GM21367 (cell line): ENCODE measurements around the gene SLC25A25.

Source experiments
- ATAC-seq: cut with Tn5 transposase; IDR thresholded peaks from one replicate; pipeline ENCODE4 v1.9.1; 2021; ENCODE audit not compliant: unreplicated experiment

SLC25A25 gene

DNA sequence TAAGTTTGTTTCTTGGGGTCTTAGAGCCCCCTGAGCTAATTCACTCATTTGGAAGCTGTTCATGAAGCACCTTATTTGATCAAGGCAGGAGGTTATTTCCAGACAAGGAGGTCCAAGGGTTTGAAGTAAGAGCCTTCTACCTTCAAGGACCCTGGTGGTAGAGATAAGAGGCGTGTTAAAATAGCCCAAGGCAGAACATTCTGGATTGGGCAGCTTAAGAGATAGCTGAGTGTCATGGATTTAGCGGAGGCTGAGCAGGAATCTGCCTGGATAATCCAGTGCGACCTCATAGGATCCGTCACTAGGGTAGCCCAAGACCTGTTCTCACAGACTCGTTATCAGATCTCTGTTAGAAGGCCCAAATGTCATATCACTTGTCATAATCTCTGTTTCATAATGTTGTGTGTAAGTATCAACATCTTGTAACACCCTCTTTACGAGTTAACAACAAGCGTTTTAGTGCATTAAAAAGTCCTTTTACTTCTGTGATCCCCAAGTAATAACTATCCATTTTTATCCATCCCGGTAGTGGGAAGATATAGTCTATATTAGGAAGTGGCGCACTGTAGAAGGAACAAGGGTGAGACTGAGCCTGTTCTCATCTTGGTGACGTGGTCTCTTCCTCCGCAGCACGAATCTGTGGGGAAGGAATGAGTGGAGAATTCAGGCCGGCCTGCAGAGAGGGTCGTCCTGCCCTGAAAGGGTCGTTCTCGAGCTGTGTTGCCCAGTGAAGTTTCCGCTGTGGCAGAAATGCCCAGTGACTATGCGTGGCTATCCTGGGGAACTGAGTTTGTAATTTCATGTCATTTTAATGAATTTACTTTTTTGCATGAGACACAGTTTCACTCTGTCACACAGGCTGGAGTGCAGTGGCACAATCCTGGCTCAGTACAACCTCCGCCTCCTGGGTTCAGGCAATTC lies 28.8 kb downstream of the SLC25A25 start:
- no peak for ATAC-seq

DNA sequence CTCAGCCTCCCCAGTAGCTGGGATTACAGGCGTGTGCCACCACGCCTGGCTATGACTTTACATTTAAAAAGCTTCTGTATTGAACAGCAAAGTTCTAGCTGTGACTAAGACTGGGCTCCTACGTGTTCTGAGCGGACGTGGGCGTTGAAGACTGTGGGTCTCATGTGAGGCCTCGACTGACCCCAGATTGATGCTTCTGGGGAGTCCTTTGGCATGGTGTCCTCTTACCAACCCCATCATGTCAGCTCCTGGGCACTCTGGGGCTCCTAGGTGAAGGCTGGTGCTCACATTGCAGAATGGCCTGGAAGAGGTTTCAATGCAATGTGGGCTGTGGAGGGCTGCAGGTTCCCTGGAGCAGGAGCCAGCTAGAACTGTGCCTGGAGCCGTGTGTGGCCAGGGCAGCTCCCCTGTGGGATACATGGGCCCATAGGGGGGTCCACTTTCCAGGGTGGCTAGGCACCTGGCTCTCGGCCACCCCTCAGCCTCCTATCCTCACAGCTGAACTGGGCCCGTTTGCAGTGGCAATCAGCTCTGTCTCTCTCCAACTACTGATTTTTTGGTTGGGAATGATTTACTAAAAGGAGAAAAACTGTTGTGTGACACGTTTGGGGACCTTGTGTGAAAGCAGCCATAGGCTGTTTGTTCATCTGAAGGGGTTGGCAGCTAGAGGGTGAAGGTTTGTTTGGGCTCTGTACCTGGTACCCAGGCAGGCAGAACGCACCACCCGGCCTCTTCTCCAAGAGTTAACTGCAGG lies 29.7 kb downstream of the SLC25A25 start:
- ATAC-seq: no peak

DNA sequence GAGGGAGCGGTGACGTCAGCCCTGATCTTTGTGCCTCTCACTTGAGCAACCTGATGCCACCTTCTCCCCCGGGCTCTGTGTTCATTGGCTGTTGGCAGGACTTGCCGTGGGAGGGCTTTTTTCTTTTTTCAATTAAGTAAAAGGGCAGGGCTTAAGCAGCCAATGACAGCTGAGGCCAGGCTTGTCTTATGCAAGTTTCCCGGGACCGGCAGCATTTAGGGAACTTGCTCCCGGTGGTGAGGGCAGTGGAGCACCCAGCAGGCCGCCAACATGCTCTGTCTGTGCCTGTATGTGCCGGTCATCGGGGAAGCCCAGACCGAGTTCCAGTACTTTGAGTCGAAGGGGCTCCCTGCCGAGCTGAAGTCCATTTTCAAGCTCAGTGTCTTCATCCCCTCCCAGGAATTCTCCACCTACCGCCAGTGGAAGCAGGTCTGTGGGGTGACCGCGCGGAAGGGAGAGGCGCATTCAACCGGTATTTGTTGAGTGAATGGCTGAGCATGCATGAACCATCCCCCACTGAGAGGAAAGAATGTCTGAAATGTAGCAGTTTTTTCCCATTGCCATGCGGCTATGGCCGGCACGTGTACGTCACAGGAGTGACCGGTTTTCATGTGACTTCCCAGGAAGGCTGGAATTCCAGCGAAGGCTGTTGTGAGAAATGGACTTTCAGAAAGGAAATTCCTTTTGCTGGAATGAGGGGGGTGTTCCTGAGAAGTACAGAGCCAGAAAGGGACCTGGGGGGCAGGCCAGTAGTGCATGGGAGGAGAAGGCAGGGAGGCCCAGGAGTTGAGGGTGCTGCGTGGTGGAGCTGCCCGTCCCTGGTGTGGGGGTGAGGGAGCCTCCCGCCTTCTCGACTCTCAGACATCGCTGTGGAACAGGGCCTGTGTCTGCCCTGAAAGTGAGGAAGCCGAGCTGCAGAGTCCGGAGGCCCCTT lies 30.5 kb downstream of the SLC25A25 start:
- no peak for ATAC-seq

DNA sequence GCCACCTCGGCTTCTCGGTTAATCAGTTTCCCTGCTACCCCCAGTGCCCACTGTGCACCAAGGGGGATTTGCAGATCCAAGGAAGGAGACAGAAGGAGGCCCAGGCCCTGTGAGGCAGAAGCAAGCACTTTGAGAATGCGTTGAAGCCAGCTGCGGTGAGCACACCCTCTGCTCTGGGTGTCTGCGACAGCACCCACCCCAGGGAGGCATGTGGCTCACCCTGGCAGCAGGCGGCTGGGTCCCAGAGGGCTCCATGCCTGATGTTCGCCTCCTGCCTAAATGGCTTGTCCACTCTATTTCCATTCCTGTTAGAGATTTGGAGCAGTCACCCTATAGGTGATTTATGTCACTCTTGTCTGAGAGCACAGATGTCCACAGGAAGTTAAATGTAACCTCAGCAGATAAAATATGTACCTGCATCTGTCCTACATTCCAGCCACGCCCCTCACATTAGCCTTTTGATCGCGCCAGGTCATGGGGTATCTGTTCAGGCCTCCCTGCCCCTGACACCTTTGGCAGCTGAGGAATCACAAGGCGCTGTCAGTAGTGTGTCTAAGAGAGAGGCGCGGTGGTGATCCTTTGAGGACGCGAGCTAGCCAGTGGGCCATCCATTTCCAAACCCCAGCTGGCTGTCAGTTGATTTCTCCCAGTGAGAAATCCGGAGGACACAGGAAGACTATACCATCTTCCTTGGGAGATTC lies 31.3 kb downstream of the SLC25A25 start:
- no peak for ATAC-seq

DNA sequence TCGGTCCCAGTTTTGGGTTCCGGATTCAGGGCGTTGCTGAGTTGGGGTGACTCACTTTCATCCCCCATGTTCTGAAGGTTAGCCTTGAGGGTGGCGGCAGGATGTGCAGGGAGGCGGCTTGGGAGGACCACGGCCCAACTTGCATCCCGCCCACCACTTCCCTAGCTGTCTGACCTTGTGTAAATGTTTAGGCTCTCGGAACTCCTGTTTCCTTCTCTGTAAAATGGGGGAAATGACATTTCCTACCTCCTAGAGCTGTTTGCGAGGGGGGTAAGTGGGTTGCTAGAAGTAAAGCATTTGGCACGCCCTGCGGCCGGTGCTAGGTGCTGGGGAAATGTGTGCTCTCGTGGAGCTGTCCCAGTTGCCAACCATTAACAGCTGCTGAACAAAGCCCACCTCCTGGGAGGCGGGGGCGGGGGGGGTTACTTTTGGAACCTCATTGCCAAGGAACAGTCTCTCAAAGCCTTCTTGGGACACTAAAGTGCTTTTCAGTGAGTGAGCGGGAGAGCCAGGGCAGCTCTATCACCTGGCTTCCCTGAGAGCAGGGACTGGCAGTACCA lies 32.0 kb downstream of the SLC25A25 start:
- no peak for ATAC-seq

DNA sequence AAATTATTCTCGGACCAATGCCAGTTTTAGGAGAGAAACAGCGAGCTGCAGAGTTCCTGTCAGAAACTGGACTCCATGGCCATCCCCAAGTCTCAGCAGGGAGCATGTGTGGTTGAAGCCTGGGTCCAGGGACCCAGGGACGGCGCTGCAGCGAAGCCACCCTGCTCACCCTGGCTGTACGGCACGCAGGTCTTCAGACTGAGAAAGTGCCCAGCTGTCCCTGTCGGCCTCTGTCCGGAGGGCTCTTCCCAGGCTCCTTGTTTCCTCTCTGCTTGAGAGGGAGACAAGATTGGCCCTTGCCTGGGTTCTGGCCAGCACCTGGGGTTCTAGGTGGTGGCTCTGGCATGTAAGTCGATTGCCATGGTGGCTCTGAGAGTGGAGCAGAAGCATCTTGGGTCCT lies 32.5 kb downstream of the SLC25A25 start:
- ATAC-seq: no peak

DNA sequence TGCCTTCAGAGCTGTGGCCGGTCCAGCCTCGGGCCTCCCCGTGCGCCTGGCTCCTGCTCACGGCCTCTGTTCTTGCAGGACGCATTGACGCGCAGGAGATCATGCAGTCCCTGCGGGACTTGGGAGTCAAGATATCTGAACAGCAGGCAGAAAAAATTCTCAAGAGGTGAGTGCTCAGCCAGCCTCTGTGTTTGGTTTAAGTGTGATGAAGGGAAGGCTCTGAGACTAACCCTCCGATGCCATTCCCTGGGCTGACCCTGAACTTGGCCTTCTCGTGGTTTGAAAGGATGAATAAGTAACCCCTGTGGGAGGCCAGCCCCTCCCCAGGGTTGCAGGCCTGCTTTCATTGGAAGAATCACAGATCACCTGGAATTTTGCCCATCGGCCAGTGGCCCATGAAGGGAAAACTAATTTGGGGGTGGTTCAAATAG lies 33.2 kb downstream of the SLC25A25 start:
- no peak for ATAC-seq

DNA sequence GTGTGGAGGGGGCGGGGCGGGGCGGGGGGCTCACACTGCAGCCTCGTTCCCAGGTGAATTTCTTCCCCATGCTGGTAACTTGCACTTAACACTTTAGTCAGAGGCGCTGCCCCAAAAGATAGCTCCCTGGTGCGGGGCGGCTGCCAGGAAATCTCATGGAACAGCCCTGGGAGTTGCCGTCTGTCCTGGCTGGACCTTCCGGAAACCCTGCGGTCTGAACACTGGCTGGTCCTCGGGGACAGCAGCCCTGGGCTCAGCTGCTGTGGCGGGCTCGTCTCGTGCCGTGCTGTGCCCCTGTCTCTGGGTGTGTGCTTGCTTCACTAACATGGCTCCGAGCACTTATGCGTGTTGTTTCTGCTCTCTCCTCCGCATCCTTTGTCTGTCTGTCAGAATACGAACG lies 33.7 kb downstream of the SLC25A25 start:
- ATAC-seq: no peak

DNA sequence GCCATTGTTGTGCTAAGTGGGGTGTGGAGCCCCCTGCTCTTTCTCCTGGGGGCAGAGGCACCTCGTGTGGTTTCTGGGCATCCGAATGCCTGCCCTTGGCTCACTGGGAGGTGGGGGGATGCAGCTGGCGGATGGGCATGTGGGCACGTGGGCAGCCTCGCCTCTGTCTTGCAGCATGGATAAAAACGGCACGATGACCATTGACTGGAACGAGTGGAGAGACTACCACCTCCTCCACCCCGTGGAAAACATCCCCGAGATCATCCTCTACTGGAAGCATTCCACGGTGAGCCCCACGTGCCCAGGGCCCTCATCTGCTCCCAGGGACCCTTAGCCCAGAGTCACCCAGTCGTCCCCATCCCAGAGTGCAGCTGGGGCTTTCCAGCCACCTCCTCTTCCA lies 34.2 kb downstream of the SLC25A25 start:
- ATAC-seq: no peak

DNA sequence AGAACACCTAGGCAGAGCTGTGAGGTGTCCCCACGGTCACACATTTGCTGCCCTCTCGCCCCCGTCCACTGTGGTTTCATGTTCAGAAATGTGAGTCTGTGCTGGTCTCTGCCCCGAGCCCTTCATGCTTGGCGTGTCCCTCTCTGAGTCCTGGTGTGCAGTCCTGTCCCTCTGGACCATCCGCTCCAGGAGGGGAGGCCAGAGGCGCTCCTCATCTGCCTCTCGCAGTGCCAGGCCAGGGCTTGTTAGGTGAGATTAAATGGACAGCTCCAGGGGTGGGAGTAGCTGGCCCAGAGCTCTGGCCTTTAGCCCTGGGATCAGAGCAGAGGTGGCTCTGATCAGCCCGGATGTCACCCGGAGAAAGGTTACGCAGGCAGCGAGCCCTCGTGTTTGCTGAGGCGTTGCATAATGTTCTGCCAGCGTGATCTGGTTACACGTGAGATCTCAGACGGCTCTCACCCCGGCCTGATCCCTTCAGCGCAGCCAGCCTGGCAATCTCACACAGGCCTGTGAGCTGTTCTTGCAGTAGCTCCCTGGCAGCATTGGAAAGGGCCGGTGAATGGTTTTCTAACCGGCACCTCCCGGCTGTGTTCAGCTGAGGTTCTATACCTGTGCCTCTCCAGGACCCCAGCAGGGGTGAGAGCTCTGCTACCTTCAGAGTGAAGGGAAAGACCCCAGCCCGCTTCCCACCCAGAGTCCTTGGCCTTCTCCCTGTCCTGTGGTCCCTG lies 35.0 kb downstream of the SLC25A25 start:
- no peak for ATAC-seq

DNA sequence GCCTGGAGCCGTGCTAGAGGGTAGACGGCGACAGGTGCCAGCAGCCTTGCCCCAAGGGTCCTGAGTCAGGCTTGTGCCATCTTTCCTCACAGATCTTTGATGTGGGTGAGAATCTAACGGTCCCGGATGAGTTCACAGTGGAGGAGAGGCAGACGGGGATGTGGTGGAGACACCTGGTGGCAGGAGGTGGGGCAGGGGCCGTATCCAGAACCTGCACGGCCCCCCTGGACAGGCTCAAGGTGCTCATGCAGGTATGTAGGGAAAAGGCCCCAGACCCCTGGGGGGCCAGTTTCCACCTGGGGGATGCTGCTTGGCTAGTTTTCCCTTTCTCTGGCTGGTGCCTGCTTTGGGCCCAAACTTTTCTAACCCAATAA lies 35.5 kb downstream of the SLC25A25 start:
- ATAC-seq: no peak

DNA sequence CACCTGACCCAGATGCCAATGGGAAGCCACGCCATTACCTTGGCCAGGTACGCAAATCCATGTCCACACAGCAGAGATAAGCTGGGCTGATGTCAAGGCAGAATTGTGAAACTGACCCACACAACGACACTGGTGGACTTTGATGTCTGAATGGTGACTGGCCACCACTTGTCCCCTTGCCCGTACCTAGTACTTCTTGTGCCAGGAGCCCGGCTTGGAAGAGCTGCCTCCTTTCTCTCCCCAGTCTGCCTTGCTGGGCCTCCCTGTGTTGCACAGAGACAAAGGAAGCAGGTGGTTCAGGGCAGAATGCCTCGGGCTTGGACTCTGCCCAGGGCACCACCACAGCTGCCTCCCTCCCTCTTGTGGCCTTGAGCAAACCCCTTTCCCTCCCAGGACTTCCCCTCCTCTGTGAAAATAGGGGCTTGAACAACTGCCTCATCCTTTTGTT lies 36.2 kb downstream of the SLC25A25 start:
- ATAC-seq: no peak

DNA sequence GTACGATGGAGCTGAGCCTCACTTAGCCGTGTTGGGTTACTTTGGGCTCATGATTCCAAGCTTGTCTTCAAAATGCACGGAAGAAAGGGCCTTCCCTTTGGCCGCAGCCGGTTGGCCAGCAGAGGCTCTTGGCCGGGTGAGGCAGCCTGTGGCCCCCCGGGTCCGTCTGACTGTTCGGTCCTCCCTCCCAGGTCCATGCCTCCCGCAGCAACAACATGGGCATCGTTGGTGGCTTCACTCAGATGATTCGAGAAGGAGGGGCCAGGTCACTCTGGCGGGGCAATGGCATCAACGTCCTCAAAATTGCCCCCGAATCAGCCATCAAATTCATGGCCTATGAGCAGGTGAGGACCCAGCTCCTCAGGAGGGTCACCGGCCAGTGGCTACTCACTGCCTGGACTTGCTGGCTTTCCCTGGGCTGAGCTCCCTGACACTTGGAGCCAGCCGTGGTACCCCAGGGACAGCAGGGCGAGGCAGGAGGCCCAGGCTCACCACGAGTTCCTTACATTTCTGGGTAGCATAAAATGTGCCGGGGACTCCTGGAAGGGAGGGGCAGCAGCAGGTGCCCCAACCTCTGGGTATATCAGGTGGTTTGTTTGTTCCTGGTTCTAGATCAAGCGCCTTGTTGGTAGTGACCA lies 37.6 kb downstream of the SLC25A25 start:
- no peak for ATAC-seq

DNA sequence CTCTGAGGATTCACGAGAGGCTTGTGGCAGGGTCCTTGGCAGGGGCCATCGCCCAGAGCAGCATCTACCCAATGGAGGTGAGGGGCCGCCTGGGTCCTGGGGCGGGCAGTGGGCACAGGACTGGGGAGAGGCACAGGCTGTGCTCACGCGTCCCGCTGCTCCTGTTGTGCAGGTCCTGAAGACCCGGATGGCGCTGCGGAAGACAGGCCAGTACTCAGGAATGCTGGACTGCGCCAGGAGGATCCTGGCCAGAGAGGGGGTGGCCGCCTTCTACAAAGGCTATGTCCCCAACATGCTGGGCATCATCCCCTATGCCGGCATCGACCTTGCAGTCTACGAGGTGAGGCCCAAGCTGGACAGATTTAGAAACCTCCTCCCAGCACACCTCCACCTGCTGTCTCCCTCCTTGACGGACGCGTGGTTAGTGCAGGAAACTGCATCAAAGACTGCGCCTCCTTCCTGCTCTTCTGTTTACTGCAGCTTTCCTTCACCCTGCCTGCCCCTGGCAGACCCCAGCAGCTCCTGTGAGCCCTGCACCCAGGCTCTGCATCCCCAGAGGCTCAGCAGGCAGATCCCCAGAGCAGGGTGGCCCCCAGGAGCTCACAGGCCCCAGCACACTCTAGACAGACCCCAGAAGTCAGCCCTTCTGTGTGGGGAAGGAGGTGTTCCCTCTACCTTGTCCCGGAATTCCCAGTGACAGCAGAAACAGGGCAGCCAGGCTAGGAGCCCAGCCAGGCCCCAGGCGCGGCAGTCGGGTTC lies 38.3 kb downstream of the SLC25A25 start:
- no peak for ATAC-seq

DNA sequence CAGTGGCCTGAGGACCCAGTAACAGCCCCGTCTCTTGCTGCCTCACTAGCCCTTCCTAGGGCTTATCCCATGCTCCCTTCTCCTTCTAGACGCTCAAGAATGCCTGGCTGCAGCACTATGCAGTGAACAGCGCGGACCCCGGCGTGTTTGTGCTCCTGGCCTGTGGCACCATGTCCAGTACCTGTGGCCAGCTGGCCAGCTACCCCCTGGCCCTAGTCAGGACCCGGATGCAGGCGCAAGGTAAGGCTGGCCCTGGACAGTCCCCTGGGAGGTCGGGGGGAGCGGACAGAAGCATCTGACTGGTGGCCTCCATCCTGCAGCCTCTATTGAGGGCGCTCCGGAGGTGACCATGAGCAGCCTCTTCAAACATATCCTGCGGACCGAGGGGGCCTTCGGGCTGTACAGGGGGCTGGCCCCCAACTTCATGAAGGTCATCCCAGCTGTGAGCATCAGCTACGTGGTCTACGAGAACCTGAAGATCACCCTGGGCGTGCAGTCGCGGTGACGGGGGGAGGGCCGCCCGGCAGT lies 39.0 kb downstream of the SLC25A25 start:
- no peak for ATAC-seq

DNA sequence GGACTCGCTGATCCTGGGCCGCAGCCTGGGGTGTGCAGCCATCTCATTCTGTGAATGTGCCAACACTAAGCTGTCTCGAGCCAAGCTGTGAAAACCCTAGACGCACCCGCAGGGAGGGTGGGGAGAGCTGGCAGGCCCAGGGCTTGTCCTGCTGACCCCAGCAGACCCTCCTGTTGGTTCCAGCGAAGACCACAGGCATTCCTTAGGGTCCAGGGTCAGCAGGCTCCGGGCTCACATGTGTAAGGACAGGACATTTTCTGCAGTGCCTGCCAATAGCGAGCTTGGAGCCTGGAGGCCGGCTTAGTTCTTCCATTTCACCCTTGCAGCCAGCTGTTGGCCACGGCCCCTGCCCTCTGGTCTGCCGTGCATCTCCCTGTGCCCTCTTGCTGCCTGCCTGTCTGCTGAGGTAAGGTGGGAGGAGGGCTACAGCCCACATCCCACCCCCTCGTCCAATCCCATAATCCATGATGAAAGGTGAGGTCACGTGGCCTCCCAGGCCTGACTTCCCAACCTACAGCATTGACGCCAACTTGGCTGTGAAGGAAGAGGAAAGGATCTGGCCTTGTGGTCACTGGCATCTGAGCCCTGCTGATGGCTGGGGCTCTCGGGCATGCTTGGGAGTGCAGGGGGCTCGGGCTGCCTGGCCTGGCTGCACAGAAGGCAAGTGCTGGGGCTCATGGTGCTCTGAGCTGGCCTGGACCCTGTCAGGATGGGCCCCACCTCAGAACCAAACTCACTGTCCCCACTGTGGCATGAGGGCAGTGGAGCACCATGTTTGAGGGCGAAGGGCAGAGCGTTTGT lies 39.6 kb downstream of the SLC25A25 start:
- ATAC-seq: no peak
